GM18519 (cell line): Measurements from ENCODE around the gene EPHA2.

Source experiments
- ATAC-seq: cut with Tn5 transposase; IDR thresholded peaks from one replicate; pipeline ENCODE4 v1.9.1; 2021; ENCODE audit warnings: mild to moderate bottlenecking, moderate library complexity; ENCODE audit not compliant: unreplicated experiment, low FRiP score

EPHA2 gene

GRCh38 chr1:16124377-16125087 lies 31.3 kb downstream of the EPHA2 start:
- ATAC-seq, result no peak

DNA sequence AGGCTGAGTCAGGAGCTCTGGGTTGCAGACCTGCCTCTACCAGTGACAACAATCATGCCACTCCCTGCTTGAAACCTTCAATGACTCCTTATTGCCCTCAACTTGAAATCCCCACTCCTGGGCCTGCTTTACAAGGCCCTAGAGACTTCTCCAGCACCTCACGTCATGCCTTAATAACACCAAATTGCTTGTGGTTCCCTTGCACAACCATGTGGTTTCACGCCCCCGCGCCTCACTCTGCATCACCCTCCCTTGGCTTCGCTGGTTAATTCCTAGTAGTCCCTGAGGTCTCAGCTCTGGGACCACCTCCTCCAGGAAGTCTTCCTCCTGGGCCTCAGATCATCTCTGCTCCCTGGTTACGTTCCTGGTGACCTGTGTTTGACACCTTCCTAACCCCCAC lies 33.0 kb downstream of the EPHA2 start:
- no peak for ATAC-seq

DNA sequence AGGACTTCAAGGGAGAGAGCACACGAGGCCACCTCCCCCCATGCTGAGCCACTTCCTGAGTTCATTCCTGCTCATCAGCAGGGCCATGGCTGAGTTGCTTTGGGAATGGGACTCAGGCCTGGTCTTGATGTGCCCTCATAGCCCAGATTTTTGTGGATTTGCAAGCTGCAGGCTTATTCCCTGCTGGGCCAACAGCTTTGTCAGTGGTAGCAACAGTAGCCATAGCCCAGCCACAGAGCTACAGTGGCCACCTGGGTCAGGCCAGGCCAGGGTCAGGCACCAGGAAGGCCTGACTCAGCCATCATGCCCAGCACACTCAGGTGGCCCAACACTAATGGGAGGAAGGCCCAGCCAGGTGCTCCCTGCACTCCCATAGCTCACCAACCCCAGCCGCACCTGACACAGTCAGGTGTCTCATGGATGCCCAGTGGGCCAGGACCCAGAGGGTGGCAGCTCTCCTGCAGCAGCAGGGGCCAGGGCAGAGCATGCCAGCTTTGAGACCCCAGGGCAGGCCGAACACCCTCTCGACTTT lies 33.5 kb downstream of the EPHA2 start:
- ATAC-seq, result no peak

GRCh38 chr1:16120940-16121410 lies 34.9 kb downstream of the EPHA2 start:
- no peak for ATAC-seq

DNA sequence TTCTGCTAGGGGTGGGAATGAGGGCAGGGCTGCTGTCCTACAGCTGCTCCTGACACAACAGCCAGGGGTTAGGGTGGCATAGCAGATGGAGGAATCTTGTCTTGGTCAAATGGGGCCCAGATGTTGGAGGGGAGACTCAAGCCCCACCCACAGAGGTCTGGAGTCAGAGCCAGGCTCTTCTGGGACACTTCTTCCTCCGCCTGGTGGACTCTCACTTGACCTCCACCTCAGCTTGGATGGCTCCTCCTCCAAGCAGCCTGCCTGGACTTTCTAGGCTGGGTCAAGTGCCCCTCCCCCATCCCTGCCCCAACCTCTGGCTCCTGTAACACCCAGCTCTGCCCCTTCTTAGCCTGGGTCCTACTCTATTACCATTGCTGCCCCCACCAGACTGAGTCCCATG lies 35.5 kb downstream of the EPHA2 start:
- no peak for ATAC-seq

- ATAC-seq, result no peak
These were observed 35.9 kb downstream of the EPHA2 start for GRCh38 chr1:16119926-16120325.

GRCh38 chr1:16119504-16119903 lies 36.4 kb downstream of the EPHA2 start:
- no peak for ATAC-seq

GRCh38 chr1:16118706-16119105 lies 37.2 kb downstream of the EPHA2 start:
- no peak for ATAC-seq

DNA sequence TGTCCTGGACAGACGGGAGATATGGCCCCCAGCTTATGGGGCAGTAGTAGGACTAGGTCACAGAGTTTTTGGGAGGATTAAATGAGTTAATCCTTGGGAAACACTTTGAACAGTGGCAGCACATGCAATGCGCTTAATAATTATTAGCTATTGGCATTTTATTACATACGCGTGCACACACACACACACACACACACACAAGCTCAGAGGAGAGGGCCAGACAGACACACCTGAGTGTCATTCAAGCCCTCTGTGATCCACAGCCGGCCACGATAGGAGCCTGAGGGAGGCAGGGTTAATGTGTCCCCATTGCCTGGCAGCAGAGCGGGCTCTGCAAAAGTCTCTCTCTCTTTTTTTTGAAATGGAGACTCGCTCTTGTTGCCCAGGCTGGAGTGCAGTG lies 37.9 kb downstream of the EPHA2 start:
- no peak for ATAC-seq

DNA sequence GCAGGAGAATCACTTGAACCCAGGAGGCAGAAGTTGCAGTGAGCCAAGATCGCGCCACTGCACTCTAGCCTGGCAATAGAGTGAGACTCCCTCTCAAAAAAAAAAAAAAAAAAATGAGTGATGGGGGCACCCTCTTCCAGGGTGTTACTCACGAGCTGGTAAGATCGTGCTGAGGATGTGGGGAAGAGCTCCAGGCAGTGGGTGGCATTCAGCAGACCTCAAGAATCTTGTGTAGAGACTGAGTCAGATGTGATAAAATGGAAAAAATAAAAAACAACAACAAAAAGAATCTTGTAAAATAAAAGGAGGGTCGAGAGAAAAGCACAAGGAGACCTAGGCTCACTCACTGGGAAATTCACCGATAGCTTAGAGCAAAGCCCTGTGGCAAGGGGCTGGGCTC lies 38.5 kb downstream of the EPHA2 start:
- ATAC-seq, result no peak

- ATAC-seq, result no peak
These were observed 39.2 kb downstream of the EPHA2 start for GRCh38 chr1:16116625-16117024.

DNA sequence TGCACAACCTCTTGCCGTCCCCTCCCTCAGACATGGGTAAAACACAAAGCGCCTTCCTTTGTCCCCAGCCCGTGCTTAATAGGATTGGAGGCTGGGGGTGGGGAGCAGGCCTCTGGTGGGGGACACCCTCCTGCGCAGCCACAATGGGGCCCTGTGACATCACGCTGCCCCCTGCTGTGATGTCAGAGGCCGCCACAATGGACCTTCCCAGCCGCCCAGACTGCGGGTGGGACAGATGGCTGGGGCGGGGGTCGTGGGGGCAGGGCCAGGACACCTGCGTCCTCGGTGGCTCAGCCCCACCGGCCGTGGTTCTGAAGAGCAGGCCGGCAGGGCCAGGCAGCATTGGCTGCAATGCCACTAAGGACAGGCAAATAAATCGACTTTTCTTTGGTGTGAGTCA lies 39.9 kb downstream of the EPHA2 start:
- no peak for ATAC-seq

DNA sequence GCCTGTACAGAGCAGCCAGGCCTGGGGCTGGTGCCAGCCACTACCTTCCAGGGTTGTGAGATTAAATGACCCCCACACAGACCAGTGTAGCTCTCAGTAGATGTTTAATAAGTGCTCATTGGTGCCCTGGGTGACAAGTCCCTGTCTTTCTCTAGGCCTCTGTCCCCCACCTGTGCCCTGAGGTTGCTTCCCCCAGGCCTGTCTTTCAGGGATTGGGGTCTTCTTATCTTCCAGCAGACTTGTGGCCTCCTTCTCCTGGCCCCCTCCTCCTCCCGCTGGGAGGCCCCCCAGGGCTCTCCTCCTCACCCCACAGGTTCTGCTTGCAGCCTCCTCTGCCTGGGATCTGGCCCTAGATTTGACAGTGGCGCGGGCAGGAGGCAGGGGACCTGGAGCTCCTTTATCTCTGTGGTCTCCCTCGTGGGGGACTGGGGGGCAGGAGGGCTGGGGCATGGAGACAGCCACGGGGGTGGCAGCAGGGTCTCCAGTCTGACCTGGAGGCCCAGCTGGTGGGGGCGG lies 40.3 kb downstream of the EPHA2 start:
- ATAC-seq, result no peak

GRCh38 chr1:16114527-16115467 lies 41.1 kb downstream of the EPHA2 start:
- ATAC-seq, result no peak

DNA sequence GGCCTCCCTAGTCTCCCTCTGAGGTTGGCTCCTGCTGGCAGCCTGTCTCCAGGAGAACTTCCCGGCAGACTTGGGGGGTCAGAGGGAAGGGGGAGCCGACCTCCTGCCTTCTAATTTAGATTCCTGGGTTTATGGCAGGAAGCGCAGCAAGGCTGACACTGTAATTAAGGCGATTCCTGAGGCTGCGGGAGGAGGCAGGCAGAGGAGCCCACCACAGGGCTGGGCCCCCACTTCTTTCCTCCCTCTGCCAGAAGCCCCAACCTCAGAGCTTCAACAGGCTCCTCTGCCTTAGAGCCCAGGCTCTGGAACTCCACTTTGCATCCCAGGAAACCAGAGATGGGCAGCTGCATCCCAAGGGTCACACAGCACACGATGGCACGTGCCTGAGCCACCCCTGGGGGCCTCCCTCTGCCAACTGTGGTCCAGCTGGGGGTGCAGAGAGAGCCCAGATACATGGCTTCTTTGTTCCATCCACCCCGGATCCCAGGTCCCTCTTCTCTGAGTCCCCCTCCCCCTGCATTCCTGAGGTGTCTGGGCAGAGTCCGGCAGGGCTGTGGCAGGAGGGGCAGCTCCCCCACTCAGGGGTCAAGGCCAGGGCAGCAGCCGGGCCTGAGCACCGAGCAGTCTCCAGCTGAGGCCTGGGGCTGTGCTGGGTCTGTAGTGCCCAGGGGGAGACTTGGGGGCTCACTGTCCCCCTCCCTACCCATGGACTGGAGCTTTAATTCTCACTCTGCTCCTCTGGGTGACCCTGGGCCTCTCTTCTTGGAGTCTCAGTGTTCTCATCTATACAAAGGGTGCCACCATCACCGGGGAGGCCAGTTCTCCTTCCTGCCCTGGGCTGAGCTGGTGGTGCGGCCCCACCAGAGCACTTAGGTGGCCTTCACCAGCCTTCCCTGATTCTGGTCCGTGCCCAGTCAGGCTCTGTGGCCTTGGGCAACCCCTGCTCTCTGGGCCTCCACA lies 43.0 kb downstream of the EPHA2 start:
- no peak for ATAC-seq

DNA sequence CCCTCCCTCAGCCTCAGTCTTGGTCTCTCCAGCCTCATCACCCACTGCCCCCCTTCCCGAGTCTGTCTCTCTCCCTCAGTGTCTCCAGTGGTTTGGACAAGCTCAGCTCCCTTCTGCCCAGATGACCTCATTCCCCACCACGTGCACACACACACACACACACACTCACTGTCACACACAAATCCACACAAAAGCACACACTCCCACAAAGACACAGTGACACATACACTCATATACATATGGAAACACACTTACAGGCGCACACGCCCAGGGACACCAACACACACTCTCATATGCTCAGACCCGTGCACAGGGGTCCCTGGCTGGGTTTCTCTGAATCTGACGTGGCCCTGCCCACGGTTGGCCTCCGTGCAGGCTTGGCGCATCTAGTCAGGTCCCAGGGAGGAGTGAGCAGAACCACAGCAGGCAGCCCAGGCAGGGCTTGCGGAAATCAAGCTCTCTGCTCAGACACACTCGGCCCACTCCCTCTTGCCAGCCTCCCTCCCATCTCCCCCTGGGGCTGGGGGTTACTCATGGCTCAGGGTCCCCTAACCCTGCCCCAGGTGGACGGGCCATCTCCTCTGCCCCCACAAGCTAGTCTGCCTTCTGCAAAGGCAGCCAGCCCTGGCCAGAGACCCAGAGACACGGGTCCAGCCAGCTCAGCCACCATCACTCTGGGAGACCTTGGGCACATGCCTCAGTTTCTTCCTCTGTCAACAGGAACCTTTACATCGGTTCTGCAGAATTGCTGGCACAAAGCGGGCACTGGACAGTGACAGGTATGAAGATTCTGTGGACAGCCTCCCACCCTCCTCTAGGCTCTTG lies 43.9 kb downstream of the EPHA2 start:
- ATAC-seq, result no peak

- ATAC-seq, result no peak
These were observed 45.0 kb downstream of the EPHA2 start for GRCh38 chr1:16110884-16111283.

DNA sequence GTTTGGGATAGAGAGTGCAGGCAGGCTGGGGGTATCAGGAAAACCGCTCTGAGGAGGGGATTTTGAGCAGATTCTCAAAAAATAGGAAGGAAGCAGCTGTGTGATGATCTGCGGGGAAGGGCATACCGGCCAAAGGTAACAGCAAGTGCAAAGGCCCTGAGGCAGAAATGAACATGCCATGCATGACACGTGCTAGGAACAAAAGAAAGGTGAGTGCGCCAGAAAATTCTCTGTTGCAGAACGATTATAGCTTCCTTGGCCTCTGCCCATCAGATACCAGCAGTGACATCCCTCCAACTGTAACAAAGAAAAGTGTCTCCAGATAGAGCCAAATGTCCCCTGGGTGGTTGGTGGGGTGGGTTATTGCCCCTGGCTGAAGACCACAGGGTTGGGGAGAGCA lies 45.4 kb downstream of the EPHA2 start:
- no peak for ATAC-seq

- ATAC-seq, result no peak
These were observed 46.3 kb downstream of the EPHA2 start for GRCh38 chr1:16109571-16109970.
